Nephron (organoid): ENCODE data around the gene GLIS1.

Experiments used
- H3K27ac Mint-ChIP-seq, 3 experiments: 2 replicates each; pipeline ENCODE4 v1.8.0; 2020; ENCODE audit warnings: mixed read lengths in 3 of 3, mild to moderate bottlenecking in 2 of 3, moderate library complexity in 1 of 3
- H3K27me3 Mint-ChIP-seq: 2 replicates; pipeline ENCODE4 v1.8.0; 2021; ENCODE audit warnings: low read depth, mild to moderate bottlenecking, moderate library complexity, mixed read lengths
- H3K36me3 Mint-ChIP-seq: 2 replicates; pipeline ENCODE4 v1.8.0; 2020; ENCODE audit warnings: low read depth, mixed read lengths
- H3K4me1 Mint-ChIP-seq: 2 replicates; pipeline ENCODE4 v1.8.0; 2020; ENCODE audit warnings: mixed read lengths
- H3K4me3 Mint-ChIP-seq, 3 experiments: 2 replicates each; pipeline ENCODE4 v1.8.0; 2020; ENCODE audit warnings: mild to moderate bottlenecking in 3 of 3, mixed read lengths in 3 of 3, moderate library complexity in 2 of 3
- H3K9me3 Mint-ChIP-seq: 2 replicates; pipeline ENCODE4 v1.8.0; 2020; ENCODE audit warnings: mixed read lengths
- TF ChIP-seq, protein P1 (sequence below), 3 experiments: fragments of 200-600 bp; sonication (generic); IDR thresholded peaks; one replicate each; pipeline ENCODE4 v1.5.0; 2021; ENCODE audit warnings: antibody characterized with exemption in 3 of 3; ENCODE audit not compliant: unreplicated experiment in 3 of 3

GLIS1 gene

DNA sequence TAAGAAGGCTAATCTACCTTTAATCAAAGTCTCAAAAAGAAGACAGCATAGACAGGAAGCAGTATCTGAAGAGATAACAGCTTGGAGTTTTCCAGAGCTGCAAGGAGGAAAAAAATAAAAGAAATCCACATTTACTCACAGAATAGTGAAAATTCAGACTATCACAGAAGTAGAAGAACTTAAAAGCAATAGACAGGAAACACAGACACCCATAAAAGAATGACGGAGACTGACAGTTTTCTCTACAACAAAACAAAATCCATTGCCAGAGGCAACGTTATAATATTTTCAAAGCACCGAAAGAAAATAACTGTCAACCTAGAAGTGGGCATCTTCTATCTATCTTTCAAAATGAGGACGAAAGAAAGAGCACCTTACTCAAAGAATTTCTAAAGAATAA, 175.4 kb downstream of the GLIS1 start:
- TF ChIP-seq, protein P1, sequence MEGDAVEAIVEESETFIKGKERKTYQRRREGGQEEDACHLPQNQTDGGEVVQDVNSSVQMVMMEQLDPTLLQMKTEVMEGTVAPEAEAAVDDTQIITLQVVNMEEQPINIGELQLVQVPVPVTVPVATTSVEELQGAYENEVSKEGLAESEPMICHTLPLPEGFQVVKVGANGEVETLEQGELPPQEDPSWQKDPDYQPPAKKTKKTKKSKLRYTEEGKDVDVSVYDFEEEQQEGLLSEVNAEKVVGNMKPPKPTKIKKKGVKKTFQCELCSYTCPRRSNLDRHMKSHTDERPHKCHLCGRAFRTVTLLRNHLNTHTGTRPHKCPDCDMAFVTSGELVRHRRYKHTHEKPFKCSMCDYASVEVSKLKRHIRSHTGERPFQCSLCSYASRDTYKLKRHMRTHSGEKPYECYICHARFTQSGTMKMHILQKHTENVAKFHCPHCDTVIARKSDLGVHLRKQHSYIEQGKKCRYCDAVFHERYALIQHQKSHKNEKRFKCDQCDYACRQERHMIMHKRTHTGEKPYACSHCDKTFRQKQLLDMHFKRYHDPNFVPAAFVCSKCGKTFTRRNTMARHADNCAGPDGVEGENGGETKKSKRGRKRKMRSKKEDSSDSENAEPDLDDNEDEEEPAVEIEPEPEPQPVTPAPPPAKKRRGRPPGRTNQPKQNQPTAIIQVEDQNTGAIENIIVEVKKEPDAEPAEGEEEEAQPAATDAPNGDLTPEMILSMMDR (IDR thresholded peaks at IDR 0.05; ENCODE audit: unreplicated experiment in 3 of 3) = no peak
- Mint-ChIP-seq H3K4me3 (no peak overlapping the region), H3K4me1 (peaks cover 12% of the 10 kb centered on the region), H3K27ac (no peak overlapping the region), H3K9me3 (peaks cover 7% of the 10 kb centered on the region), H3K36me3 (peaks cover 7% of the 10 kb centered on the region), H3K27me3 (peaks cover 26% of the 10 kb centered on the region)

DNA sequence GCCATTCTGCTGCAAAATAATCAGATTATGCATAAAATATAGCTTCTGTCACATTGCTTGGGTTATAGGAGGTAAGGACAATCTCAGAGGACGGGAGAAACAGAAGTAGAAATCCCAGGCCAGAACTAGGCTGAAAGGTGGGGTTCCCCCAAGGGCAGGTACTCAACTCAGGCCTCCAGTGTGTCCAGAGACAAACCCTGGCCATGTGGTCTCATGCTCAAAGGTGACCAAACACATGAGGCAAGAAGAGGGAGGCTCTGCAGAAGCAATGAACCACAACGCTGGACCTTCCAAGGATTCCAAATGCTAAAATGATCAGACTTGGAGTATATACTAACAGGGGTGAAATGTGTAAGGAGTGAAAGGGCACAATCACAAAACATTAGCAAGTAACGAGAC, 176.0 kb downstream of the GLIS1 start:
- H3K27ac Mint-ChIP-seq = no peak overlapping the region
- peaks cover 7% of the 10 kb centered on the region for H3K36me3 Mint-ChIP-seq
- peaks cover 7% of the 10 kb centered on the region for H3K9me3 Mint-ChIP-seq
- TF ChIP-seq, protein P1 (IDR thresholded peaks at IDR 0.05; ENCODE audit: unreplicated experiment in 3 of 3) = no peak
- H3K4me3 Mint-ChIP-seq = no peak overlapping the region
- H3K27me3 Mint-ChIP-seq = peaks cover 21% of the 10 kb centered on the region
- peaks cover 12% of the 10 kb centered on the region for H3K4me1 Mint-ChIP-seq

DNA sequence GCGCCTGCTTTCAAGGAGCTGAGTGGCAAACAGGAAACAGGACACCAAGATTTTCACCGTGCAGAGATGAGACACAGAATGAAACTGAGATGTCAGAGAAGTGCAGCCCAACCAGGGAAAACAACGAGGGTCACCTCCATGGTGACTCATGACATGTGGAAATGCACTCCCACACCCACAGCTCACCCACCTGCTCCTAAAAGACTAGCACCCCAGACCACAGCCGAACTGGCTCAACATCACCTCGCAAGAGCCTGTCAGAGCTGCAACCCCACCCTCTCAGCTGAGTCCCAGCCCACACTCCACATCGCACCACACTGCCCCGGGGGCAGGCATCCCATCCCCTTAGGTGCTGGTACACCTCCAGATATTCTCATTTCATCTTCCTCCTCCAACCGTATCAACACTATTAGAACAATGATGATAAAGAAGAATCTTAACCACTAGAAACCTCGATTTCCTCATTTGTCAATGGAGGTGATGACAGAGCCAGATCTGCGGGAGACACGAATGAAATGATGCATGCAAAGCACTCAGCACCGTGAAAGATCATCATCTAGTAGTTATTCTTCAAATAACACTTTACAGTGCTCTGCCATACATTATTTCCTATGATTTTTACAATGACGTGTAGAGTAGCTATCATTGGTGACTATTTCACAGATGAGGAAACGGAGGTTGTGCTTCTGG, 176.5 kb downstream of the GLIS1 start:
- Mint-ChIP-seq H3K4me1 (peaks cover 12% of the 10 kb centered on the region), H3K36me3 (peaks cover 7% of the 10 kb centered on the region), H3K9me3 (peaks cover 7% of the 10 kb centered on the region), H3K4me3 (no peak overlapping the region), H3K27ac (no peak overlapping the region), H3K27me3 (peaks cover 21% of the 10 kb centered on the region)
- TF ChIP-seq, protein P1 (IDR thresholded peaks at IDR 0.05; ENCODE audit: unreplicated experiment in 3 of 3) = no peak

DNA sequence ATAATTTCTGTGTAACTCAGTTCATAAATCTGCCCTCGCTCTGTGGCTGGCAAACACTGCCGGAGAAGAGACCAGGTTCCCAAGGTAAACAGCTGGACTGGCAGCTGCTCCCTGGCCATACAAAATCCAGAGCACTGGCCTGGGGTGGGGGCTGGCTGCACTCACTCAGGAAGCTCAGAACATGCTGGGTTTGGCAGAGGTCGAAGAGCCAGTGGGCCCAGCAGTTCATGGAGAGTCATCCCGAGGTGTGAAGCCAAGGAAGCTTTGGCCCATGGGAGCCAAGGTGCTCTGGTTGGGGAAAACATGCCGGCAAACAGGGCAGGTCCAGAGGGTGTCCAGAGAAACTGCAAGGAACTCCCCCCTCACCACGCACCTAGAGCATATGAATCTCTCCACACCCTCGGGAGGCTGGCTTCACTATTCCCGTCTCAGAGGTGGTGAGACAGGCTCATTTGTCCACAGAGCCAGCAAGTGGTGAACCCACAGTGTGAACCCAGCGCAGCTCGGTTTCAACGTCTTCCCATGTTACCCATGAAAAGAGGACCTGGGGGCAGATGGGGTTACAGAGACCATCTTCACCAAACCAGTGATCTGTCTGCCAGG, 177.4 kb downstream of the GLIS1 start:
- H3K4me3 Mint-ChIP-seq = no peak overlapping the region
- peaks cover under 1% of the 10 kb centered on the region for H3K9me3 Mint-ChIP-seq
- H3K27ac Mint-ChIP-seq = no peak overlapping the region
- H3K4me1 Mint-ChIP-seq = peaks cover 12% of the 10 kb centered on the region
- TF ChIP-seq, protein P1 (IDR thresholded peaks at IDR 0.05; ENCODE audit: unreplicated experiment in 3 of 3) = no peak
- H3K27me3 Mint-ChIP-seq = peaks cover 21% of the 10 kb centered on the region
- peaks cover under 1% of the 10 kb centered on the region for H3K36me3 Mint-ChIP-seq

DNA sequence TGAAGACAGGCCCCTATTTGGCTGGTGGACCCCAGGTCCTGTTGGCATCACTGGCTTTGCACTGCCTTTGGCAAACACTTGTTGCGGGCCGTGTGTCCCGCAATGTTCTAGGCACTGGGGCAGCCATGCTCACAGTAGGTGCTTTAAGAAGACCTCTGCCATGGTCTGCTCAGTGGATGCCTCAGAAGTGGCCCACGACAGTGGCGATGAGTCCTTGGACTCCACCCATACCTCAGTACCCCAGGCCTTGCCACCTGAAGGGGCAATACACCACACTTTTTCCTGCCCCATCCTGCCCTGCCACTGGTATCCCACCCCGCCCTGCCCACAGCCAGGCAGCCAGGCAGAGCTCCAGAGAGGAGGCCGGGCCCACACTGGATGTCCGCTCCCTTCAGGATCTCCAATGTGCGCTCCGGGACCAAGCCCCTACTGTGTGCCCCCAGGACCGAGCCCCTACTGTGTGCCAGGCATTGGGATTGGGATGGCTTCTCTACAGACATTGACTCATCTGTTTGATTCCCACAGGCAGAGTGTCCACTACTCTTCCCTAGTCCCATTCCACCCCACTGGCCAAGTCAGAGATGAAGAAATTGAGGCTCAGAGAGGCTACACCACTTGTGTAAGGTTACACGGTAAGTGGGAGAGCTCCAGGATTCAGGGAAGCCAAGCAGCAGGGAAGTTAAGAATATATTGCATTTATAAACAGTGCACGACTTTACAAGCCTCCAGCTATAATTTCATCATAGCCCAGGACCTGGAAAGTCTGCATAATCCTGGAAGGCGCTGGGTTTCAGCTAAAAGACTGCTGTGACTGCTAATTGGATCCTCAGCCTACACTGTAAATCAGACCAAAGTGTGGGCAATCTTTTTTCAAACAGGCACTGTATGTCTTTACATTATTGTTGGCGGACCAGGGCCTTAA, 178.1 kb downstream of the GLIS1 start:
- no peaks in the 10 kb centered on the region for H3K36me3 Mint-ChIP-seq
- H3K4me1 Mint-ChIP-seq = peaks cover 12% of the 10 kb centered on the region
- TF ChIP-seq, protein P1 (IDR thresholded peaks at IDR 0.05; ENCODE audit: unreplicated experiment in 3 of 3) = no peak

More for the DNA sequence above, 178.1 kb downstream of the GLIS1 start:
- Mint-ChIP-seq H3K4me3 (no peak overlapping the region), H3K9me3 (no peaks in the 10 kb centered on the region), H3K27me3 (peaks cover 21% of the 10 kb centered on the region), H3K27ac (no peak overlapping the region)
